PC-3 (cell line): Measurements from ENCODE around the gene GPRIN3. TPM values are rescaled to one million over a fixed set of nuclear protein-coding genes. Genes with fewer than 3 reads are reported as not detected.
A peak's percentile ranks its signal among the peaks of the same experiment; 100 is the strongest.

Experiments used
- ATAC-seq: fragments of 200-7000 bp; cut with Tn5 transposase; 2 replicates; pipeline ENCODE4 v1.9.1; 2020; ENCODE audit warnings: mild to moderate bottlenecking, moderate library complexity
- BruUV-seq: library from RNA; stranded (reverse); fragments of 400-500 nt; replicated peaks from 2 replicates; lab custom pipeline; 2021; lab: Mats Ljungman, UMichigan
- CTCF ChIA-PET: fragments of 300-600 bp; sonication (Branson Sonifier 250); formaldehyde crosslinking; loops from one replicate; lab custom pipeline; 2022; ENCODE audit warnings: antibody characterized with exemption; lab: Charles Lee
- POLR2A ChIA-PET: fragments of 300-600 bp; sonication (Branson Sonifier 250); formaldehyde crosslinking; loops from one replicate; lab custom pipeline; 2022; ENCODE audit warnings: antibody characterized with exemption; ENCODE audit not compliant: unreplicated experiment; lab: Charles Lee
- DNase-seq: peaks from one replicate; pipeline ENCODE4 v3.0.0-alpha.2; 2015
- H2AFZ ChIP-seq: fragments of 300-600 bp; sonication (generic); 2 replicates; pipeline ENCODE4 v1.6.0; 2016; ENCODE audit warnings: antibody characterized with exemption, low read length
- H3F3A ChIP-seq: fragments of 300-600 bp; sonication (generic); one replicate; pipeline ENCODE4 v1.6.0; 2017; ENCODE audit warnings: antibody characterized with exemption, low read length, control low read depth, mild to moderate bottlenecking; ENCODE audit not compliant: unreplicated experiment
- H3K27ac ChIP-seq: fragments of 300-600 bp; sonication (generic); 2 replicates; pipeline ENCODE4 v1.5.1; 2016; ENCODE audit warnings: mild to moderate bottlenecking, low read length
- H3K27me3 ChIP-seq: fragments of 300-600 bp; sonication (generic); 2 replicates; pipeline ENCODE4 v1.6.1; 2016; ENCODE audit warnings: low read length, mixed read lengths
- H3K36me3 ChIP-seq: fragments of 300-600 bp; sonication (generic); 2 replicates; pipeline ENCODE4 v1.6.1; 2016; ENCODE audit warnings: low read depth, mixed run types, low read length, mixed read lengths
- H3K4me1 ChIP-seq: fragments of 300-600 bp; sonication (generic); 2 replicates; pipeline ENCODE4 v1.5.1; 2016; ENCODE audit warnings: low read length; ENCODE audit not compliant: insufficient read depth
- H3K4me2 ChIP-seq: fragments of 300-600 bp; sonication (generic); 2 replicates; pipeline ENCODE4 v1.6.0; 2016; ENCODE audit warnings: low read length
- H3K4me3 ChIP-seq: fragments of 300-600 bp; sonication (generic); 2 replicates; pipeline ENCODE4 v1.5.1; 2016; ENCODE audit warnings: mild to moderate bottlenecking, low read length, mixed read lengths
- H3K79me2 ChIP-seq: fragments of 300-600 bp; sonication (generic); 2 replicates; pipeline ENCODE4 v1.6.1; 2017; ENCODE audit warnings: low read length, mixed read lengths
- H3K9ac ChIP-seq: fragments of 300-600 bp; sonication (generic); 2 replicates; pipeline ENCODE4 v1.6.0; 2016; ENCODE audit warnings: mild to moderate bottlenecking, low read length
- H3K9me2 ChIP-seq: fragments of 300-600 bp; sonication (generic); replicated peaks from 2 replicates; pipeline ENCODE4 v1.6.1; 2016; ENCODE audit warnings: mixed run types, low read length, mixed read lengths
- H3K9me3 ChIP-seq: fragments of 300-600 bp; sonication (generic); 2 replicates; pipeline ENCODE4 v1.6.1; 2016; ENCODE audit warnings: low read length, mixed read lengths
- H4K20me1 ChIP-seq: fragments of 300-600 bp; sonication (generic); 2 replicates; pipeline ENCODE4 v1.6.1; 2016; ENCODE audit warnings: low read length, mixed read lengths
- CTCF ChIP-seq: fragments of 300-600 bp; sonication (generic); conservative IDR thresholded peaks from 2 replicates; pipeline ENCODE4 v1.5.1; 2017; ENCODE audit warnings: antibody characterized with exemption, low read depth, mild to moderate bottlenecking, low read length
- EZH2 ChIP-seq: fragments of 300-600 bp; sonication (generic); IDR thresholded peaks from one replicate; pipeline ENCODE4 v1.6.1; 2017; ENCODE audit warnings: antibody characterized with exemption, mild to moderate bottlenecking, low read length; ENCODE audit not compliant: unreplicated experiment
- EZH2phosphoT487 ChIP-seq: fragments of 300-600 bp; sonication (generic); IDR thresholded peaks from 2 replicates; pipeline ENCODE4 v1.6.1; 2018; ENCODE audit warnings: mild to moderate bottlenecking, antibody characterized with exemption, low read length, borderline replicate concordance
- intact Hi-C: fragments of 100-400 bp; cut with micrococcal nuclease; formaldehyde crosslinking; loops from 2 replicates; pipeline ENCODE4 v1.9.0; 2023
- total RNA-seq: library from RNA; depleted of rRNA; stranded (reverse); fragments of >200 nt; gene quantifications from 2 replicates; pipeline ENCODE4 v1.2.3, GENCODE V29; 2014

GPRIN3 gene
- total RNA-seq, 1 experiment from 2014 or later = not detected

- H3K36me3 ChIP-seq = no peaks in the 10 kb centered on the region
- H3K9me2 ChIP-seq = no peaks in the 10 kb centered on the region
- ChIA-PET CTCF (no interaction called here), POLR2A (no interaction called here)
- no peaks in the 10 kb centered on the region for H3K79me2 ChIP-seq
- H3K4me1 ChIP-seq = no peaks in the 10 kb centered on the region
- H3F3A ChIP-seq = no peaks in the 10 kb centered on the region
- no peak overlapping the region for H2AFZ ChIP-seq
- H3K9me3 ChIP-seq = no peaks in the 10 kb centered on the region
- 0 out of 2 replicates have a peak overlapping the region, but pooled peaks have one; percentile 54 for H3K4me2 ChIP-seq
- no peaks in the 10 kb centered on the region for H4K20me1 ChIP-seq
- TF ChIP-seq EZH2 (no peak), CTCF (no peak), EZH2phosphoT487 (no peak)
- peak overlapping the region; percentile 32 for H3K4me3 ChIP-seq
- no peak overlapping the region for H3K27ac ChIP-seq
- H3K9ac ChIP-seq = no peak overlapping the region
- no TSS peak for BruUV-seq
- no peak for ATAC-seq
- intact Hi-C loops = no loop called here
- no peak for DNase-seq
- H3K27me3 ChIP-seq = peaks cover 63% of the 10 kb centered on the region
Measured at GRCh38 chr4:89307178-89307445, 488 bp downstream of the GPRIN3 start.

DNA sequence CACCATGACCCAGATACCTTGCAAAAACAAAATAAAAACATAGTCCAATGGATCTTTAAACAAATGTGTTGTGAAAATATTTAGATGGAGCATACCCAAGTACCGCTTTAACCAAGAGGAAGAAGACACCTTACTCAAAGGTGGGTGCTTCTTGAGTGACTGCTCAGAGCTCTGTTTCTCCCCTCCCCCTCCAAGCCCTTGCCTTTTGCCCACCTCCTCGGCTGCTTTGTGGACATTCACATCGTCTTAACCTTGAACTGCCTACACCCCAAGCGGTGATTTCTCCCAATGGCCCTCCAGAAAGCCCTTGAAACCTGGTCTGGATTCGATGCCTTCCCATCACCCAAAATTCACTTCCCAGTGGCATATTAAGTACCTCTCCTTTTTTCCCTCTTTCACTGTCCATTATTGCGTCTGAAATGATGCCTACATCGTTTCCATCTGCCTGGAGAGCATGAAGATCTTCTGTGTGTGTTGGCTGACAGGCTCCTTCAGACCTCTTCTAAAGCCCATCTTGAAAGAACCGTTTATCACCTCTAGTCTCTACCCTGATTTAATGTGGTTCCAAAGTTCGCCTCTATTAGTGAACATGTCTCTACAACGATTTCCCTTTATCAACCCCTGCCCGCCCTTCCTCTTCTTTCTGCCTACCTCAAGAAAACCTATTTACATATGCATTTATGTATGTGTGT lies 968 bp downstream of the GPRIN3 start:
- no peak for DNase-seq
- CTCF ChIA-PET = no interaction called here
- Histone ChIP-seq H3K9me3 (no peaks in the 10 kb centered on the region), H3K36me3 (no peaks in the 10 kb centered on the region), H3K27me3 (peaks cover 68% of the 10 kb centered on the region), H3K4me3 (no peak overlapping the region), H3K9me2 (no peaks in the 10 kb centered on the region), H3K9ac (no peak overlapping the region), H3K4me2 (no peak overlapping the region), H3K27ac (no peak overlapping the region), H3F3A (no peaks in the 10 kb centered on the region), H4K20me1 (no peaks in the 10 kb centered on the region), H3K4me1 (no peaks in the 10 kb centered on the region), H3K79me2 (no peaks in the 10 kb centered on the region), H2AFZ (no peak overlapping the region)
- POLR2A ChIA-PET = no interaction called here
- BruUV-seq = no TSS peak
- intact Hi-C loops = no loop called here
- TF ChIP-seq EZH2phosphoT487 (no peak), CTCF (no peak), EZH2 (no peak)
- no peak for ATAC-seq

- Histone ChIP-seq H3K4me2 (no peak overlapping the region), H3K4me1 (no peaks in the 10 kb centered on the region), H3K36me3 (no peaks in the 10 kb centered on the region), H3K9me2 (no peaks in the 10 kb centered on the region), H2AFZ (no peak overlapping the region), H3K27me3 (peaks cover 72% of the 10 kb centered on the region), H3K27ac (no peak overlapping the region), H3F3A (no peaks in the 10 kb centered on the region), H3K9me3 (no peaks in the 10 kb centered on the region), H3K4me3 (no peak overlapping the region), H3K9ac (no peak overlapping the region), H4K20me1 (no peaks in the 10 kb centered on the region), H3K79me2 (no peaks in the 10 kb centered on the region)
- POLR2A ChIA-PET = no interaction called here
- TF ChIP-seq EZH2 = no peak
- no peak for TF ChIP-seq EZH2phosphoT487
- TF ChIP-seq CTCF = no peak
- ATAC-seq = no peak
- CTCF ChIA-PET = no interaction called here
- BruUV-seq = no TSS peak
- DNase-seq = no peak
- intact Hi-C loops = no loop called here
Measured at GRCh38 chr4:89305712-89306437, 1.7 kb downstream of the GPRIN3 start.
